Tibial nerve (tissue), 4 donors: Measurements from ENCODE around the gene USP36. TPM values are rescaled to one million over a fixed set of nuclear protein-coding genes. Genes with fewer than 3 reads are reported as not detected.

Experiments
- DNase-seq, 2 donors: peaks; one replicate each; pipeline ENCODE4 v3.0.0-alpha.2; 2019; ENCODE audit warnings: low spot score in 2 of 2
- H3K27ac ChIP-seq, 4 donors: fragments of 200-600 bp; sonication (generic) in 3 of 4; one replicate each; pipeline ENCODE4 v1.5.1; 2017 to 2019; ENCODE audit warnings: mild to moderate bottlenecking in 1 of 4
- H3K27me3 ChIP-seq, 2 donors: fragments of 200-600 bp; sonication (generic) in 1 of 2; one replicate each; pipeline versions ENCODE4 v1.5.1 to v1.6.0; 2017 to 2019
- H3K36me3 ChIP-seq, 3 donors: fragments of 200-600 bp; sonication (generic); one replicate each; pipeline ENCODE4 v1.5.1; 2018 to 2019
- H3K4me1 ChIP-seq, 4 donors: fragments of 200-600 bp; sonication (generic) in 3 of 4; one replicate each; pipeline ENCODE4 v1.5.1; 2017 to 2019
- H3K4me3 ChIP-seq, 4 donors: fragments of 200-600 bp; sonication (generic) in 3 of 4; one replicate each; pipeline ENCODE4 v1.5.1; 2017 to 2019; ENCODE audit warnings: mild to moderate bottlenecking in 1 of 4, moderate library complexity in 1 of 4
- H3K9me3 ChIP-seq, 4 donors: fragments of 200-600 bp; sonication (generic) in 3 of 4; one replicate each; pipeline ENCODE4 v1.5.1; 2017 to 2019
- EP300 ChIP-seq, 2 donors: sonication (generic); formaldehyde crosslinking; IDR thresholded peaks; one replicate each; pipeline ENCODE4 v1.6.1; 2017; ENCODE audit warnings: antibody characterized with exemption in 2 of 2, mild to moderate bottlenecking in 1 of 2
- POLR2A ChIP-seq, 2 donors: fragments of 450-650 bp; IDR thresholded peaks; one replicate each; pipeline ENCODE4 v1.6.1; 2017; ENCODE audit warnings: antibody characterized with exemption in 2 of 2, mild to moderate bottlenecking in 2 of 2, moderate library complexity in 2 of 2
- WGBS, 2 donors: methylation state at CpG; one replicate each; pipeline ENCODE4 v1.1.5; 2018; 5-methylcytosine and 5-hydroxymethylcytosine counted together
- total RNA-seq, 4 donors: library from RNA; depleted of rRNA; stranded (reverse); fragments of >200 nt; gene quantifications; one replicate each; pipeline ENCODE4 v1.1.0, GENCODE V29; 2016
- TF ChIP-seq, protein P1 (sequence below), 5 experiments: fragments of 200-600 bp in 3 of 5; fragments of 450-650 bp in 2 of 5; sonication (generic) in 3 of 5; IDR thresholded peaks; one replicate each; pipeline ENCODE4 v1.5.1; 2016 to 2019; ENCODE audit warnings: antibody characterized with exemption in 5 of 5, mild to moderate bottlenecking in 3 of 5, moderate library complexity in 2 of 5

Gene USP36
- total RNA-seq, 4 donors from 2014 or later, result 50.9 to 64.9 (median 59.9) TPM

DNA sequence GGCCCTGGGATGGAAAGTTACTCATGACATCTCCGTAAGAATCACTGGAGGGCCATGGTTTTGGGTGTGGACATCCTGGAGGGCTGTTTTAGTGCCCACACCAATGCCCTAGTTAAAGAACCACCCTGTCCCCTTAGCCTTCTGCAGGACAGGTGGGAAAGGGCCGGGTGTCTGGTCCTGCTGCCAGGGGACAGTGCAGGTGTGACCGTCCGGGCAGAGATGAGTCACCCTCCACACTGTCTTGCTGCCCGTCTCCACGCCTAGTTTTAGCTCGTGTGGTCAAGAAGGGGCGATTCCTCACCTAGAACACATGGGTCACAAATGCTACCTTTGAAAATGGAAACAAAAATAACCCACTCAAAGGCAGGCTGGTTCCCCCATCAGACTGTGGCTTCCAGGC is 45.3 kb upstream of the USP36 start:
- DNase-seq, result no peak
- 70 to 88% methylated on average over 5 to 8 of the region's 8 CpGs for WGBS, 2 donors

DNA sequence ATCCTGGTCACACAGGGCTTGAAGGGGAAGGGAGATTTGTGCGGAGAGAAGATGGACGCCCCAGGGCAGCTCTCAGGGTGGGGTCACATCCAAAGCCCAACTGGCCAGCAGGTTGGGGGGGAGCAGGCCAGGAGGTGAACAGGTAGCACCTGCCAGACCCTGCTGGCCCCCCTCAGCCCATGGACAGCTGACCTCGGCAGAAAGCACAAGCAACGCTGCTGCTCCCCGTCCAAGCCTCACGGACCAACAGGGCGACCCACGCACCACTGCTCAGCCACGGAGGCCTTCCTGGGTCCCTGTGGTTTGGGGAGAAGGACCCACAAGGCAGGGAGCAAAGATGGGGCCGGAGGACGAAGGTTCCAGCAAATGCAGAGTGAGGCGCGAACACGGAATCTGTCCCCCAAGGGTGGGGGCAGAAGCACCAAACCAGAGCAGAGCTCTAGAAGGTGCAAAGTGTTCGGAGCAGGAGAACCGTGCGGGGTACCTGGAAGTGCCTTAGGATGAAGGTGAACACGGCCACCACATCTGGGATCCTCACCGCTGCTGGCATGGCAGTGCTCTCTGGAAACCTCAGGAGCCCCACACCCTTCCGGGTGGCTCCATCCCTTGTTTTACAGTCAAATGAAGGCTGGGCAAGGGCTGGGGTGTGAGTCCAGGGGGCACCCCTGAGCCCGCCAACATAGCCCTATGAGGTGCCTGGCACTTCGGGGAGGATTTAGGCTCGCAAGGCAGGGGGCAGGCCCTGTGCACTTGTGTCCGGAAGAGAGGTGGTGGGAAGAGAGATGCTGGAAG is 44.5 kb upstream of the USP36 start:
- Histone ChIP-seq H3K27me3 (no peaks in the 10 kb centered on the region), H3K9me3 (no peaks in the 10 kb centered on the region), H3K4me1 (peaks cover 0 to 100% (median 84%) of the 10 kb centered on the region in 4 donors), H3K36me3 (no peaks in the 10 kb centered on the region), H3K27ac (peak overlapping the region; percentile 88 to 99 (median 98)), H3K4me3 (peak overlapping the region in 2 of 4 donors; percentile 24 to 46)
- no peak for TF ChIP-seq EP300 (IDR thresholded peaks at IDR 0.05)
- TF ChIP-seq, protein P1, sequence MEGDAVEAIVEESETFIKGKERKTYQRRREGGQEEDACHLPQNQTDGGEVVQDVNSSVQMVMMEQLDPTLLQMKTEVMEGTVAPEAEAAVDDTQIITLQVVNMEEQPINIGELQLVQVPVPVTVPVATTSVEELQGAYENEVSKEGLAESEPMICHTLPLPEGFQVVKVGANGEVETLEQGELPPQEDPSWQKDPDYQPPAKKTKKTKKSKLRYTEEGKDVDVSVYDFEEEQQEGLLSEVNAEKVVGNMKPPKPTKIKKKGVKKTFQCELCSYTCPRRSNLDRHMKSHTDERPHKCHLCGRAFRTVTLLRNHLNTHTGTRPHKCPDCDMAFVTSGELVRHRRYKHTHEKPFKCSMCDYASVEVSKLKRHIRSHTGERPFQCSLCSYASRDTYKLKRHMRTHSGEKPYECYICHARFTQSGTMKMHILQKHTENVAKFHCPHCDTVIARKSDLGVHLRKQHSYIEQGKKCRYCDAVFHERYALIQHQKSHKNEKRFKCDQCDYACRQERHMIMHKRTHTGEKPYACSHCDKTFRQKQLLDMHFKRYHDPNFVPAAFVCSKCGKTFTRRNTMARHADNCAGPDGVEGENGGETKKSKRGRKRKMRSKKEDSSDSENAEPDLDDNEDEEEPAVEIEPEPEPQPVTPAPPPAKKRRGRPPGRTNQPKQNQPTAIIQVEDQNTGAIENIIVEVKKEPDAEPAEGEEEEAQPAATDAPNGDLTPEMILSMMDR (IDR thresholded peaks at IDR 0.05), result no peak
- TF ChIP-seq POLR2A (IDR thresholded peaks at IDR 0.05), result no peak
- WGBS, 2 donors, result 67 to 75% methylated on average over 24 of the region's 24 CpGs
- DNase-seq, result no peak

More for the DNA sequence above, 45.3 kb upstream of the USP36 start:
- no peaks in the 10 kb centered on the region for H3K36me3 ChIP-seq
- no peaks in the 10 kb centered on the region for H3K9me3 ChIP-seq
- TF ChIP-seq, protein P1 (IDR thresholded peaks at IDR 0.05), result no peak
- TF ChIP-seq POLR2A (IDR thresholded peaks at IDR 0.05) (no peak), EP300 (IDR thresholded peaks at IDR 0.05) (no peak)
- no peak overlapping the region for H3K4me3 ChIP-seq
- H3K4me1 ChIP-seq, result peaks cover 0 to 100% (median 83%) of the 10 kb centered on the region in 4 donors
- peak overlapping the region; percentile 88 to 99 (median 98) for H3K27ac ChIP-seq
- H3K27me3 ChIP-seq, result no peaks in the 10 kb centered on the region

DNA sequence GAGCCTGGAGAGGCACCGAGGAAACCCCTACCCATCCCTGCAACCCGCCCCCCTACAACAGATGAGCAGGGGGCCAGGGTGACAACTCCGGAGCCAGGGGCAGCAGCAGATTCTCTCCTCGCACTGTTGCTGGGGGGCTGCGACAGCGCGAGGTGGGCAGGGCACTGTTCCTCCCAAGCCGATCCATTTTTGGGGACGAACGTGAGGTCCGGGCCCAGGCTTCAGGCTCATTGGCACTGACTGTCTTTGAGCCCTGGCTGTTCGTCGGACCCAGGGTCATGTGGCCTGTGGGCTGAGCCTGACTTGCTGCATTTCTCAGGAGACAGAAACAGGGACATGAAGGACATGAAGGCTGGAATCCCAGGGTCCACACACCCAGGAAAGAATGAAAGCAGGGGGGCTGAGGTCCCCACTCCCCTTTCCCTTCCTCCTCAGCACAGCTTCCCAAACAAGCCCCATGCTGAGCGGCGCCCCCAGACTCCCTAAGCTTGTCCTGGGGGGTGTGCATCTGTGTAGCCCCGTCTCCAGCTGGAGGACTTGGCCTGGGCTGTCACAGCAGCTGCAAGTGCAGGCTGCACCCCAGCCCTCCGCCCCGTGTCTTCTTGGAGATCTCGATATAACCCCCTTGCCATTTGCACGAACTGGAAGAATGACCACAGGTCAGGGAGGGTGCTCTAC is 43.7 kb upstream of the USP36 start:
- Histone ChIP-seq H3K36me3 (no peaks in the 10 kb centered on the region), H3K27me3 (no peaks in the 10 kb centered on the region), H3K4me3 (peak overlapping the region; percentile 22 to 46 (median 28)), H3K9me3 (no peaks in the 10 kb centered on the region), H3K27ac (peak overlapping the region; percentile 88 to 99 (median 98)), H3K4me1 (peaks cover 0 to 100% (median 86%) of the 10 kb centered on the region in 4 donors)
- no peak for DNase-seq
- TF ChIP-seq POLR2A (IDR thresholded peaks at IDR 0.05) (no peak), EP300 (IDR thresholded peaks at IDR 0.05) (no peak)
- TF ChIP-seq, protein P1 (IDR thresholded peaks at IDR 0.05), result no peak
- WGBS, 2 donors, result 17 to 21% methylated on average over 17 to 20 of the region's 20 CpGs

DNA sequence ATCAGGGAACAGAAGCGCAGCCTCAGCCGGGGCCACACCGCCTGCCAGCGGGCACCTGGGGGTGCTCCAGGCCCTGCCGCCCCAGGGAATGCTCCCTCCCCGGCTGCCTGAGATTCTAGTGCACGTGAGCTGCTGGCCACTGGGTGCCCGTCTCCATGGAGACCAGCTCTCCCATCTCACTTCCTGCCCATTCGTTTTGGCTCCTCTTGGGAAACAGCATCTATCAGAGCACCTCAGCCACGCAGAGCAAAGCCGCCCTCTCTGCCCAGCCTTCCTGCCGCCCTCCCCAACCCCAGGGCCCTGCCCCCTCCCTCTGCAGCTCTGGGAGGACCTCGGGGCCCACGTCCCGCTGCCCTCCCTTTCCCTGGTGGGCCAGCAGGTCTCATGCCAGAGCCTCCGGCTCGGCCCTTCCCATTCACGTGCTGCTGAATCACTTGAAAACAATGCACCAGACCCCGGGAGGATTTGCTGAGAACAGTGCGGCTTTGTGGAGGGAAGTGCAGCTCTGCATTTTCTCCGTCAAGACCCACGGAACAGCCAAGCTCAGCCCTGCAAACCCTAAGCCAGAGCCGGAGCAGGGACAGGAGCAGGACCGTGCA is 43.0 kb upstream of the USP36 start:
- H3K36me3 ChIP-seq, result no peaks in the 10 kb centered on the region
- H3K4me3 ChIP-seq, result peak overlapping the region; percentile 24 to 46 (median 28)
- H3K27me3 ChIP-seq, result no peaks in the 10 kb centered on the region
- 1 to 5% methylated on average over 24 of the region's 24 CpGs for WGBS, 2 donors
- TF ChIP-seq, protein P1 (IDR thresholded peaks at IDR 0.05), result peak in 3 of 5 experiments; percentile 5 to 44 (median 37)
- TF ChIP-seq EP300 (IDR thresholded peaks at IDR 0.05) (peak; percentile 86 to 99), POLR2A (IDR thresholded peaks at IDR 0.05) (peak; percentile 75 to 82)
- H3K9me3 ChIP-seq, result no peaks in the 10 kb centered on the region
- H3K27ac ChIP-seq, result peak overlapping the region; percentile 88 to 99 (median 98)
- H3K4me1 ChIP-seq, result peaks cover 0 to 100% (median 87%) of the 10 kb centered on the region in 4 donors
- DNase-seq, result peak; percentile 83 to 86
